OCI-LY7 (cell line): ENCODE measurements around the gene NEAT1. TPM values are rescaled to one million over a fixed set of nuclear protein-coding genes. Genes with fewer than 3 reads are reported as not detected.

Source experiments
- BruUV-seq: library from RNA; stranded (reverse); fragments of 400-500 nt; replicated peaks from 2 replicates; lab custom pipeline; 2021; lab: Mats Ljungman, UMichigan
- CTCF ChIA-PET: fragments of 300-600 bp; sonication (Branson Sonifier 250); formaldehyde crosslinking; loops from one replicate; lab custom pipeline; 2022; ENCODE audit warnings: antibody characterized with exemption; ENCODE audit not compliant: unreplicated experiment; lab: Charles Lee
- POLR2A ChIA-PET: fragments of 300-600 bp; sonication (Branson Sonifier 250); formaldehyde crosslinking; loops from one replicate; lab custom pipeline; 2022; ENCODE audit warnings: antibody characterized with exemption; lab: Charles Lee
- DNase-seq: peaks from one replicate; pipeline ENCODE4 v3.0.0-alpha.2; 2015; ENCODE audit warnings: low spot score
- H2AFZ ChIP-seq: fragments of 200-600 bp; sonication (generic), shearing (Covaris generic); 2 replicates; pipeline ENCODE4 v1.6.1; 2014; ENCODE audit warnings: mild to moderate bottlenecking, antibody characterized with exemption, low read length, moderate library complexity
- H3K27ac ChIP-seq: fragments of 200-600 bp; sonication (generic); 2 replicates; pipeline ENCODE4 v1.5.1; 2014; ENCODE audit warnings: mixed run types, low read depth, mild to moderate bottlenecking, moderate library complexity, low read length, inconsistent platforms; ENCODE audit not compliant: poor library complexity, severe bottlenecking
- H3K36me3 ChIP-seq: fragments of 200-600 bp; sonication (generic); 2 replicates; pipeline ENCODE4 v1.6.1; 2014; ENCODE audit warnings: mild to moderate bottlenecking, antibody characterized with exemption, low read length, moderate library complexity, mixed read lengths; ENCODE audit not compliant: insufficient read depth
- H3K4me1 ChIP-seq: fragments of 200-600 bp; sonication (generic); 2 replicates; pipeline ENCODE4 v1.5.1; 2014; ENCODE audit warnings: mild to moderate bottlenecking, low read length; ENCODE audit not compliant: insufficient read depth, poor library complexity, severe bottlenecking
- H3K4me2 ChIP-seq: fragments of 200-600 bp; sonication (generic); 2 replicates; pipeline ENCODE4 v1.6.1; 2014; ENCODE audit warnings: mild to moderate bottlenecking, low read length
- H3K4me3 ChIP-seq: fragments of 200-600 bp; sonication (generic); 2 replicates; pipeline ENCODE4 v1.5.1; 2014; ENCODE audit warnings: mild to moderate bottlenecking, low read depth, low read length; ENCODE audit not compliant: poor library complexity, severe bottlenecking
- H3K79me2 ChIP-seq: fragments of 200-600 bp; sonication (generic); 2 replicates; pipeline ENCODE4 v1.6.1; 2016; ENCODE audit warnings: low read depth, mild to moderate bottlenecking, low read length, moderate library complexity, mixed read lengths; ENCODE audit not compliant: insufficient read depth
- H3K9me2 ChIP-seq: fragments of 200-600 bp; sonication (generic); 2 replicates; pipeline ENCODE4 v1.6.1; 2016; ENCODE audit warnings: mild to moderate bottlenecking, low read length, mixed read lengths; ENCODE audit not compliant: insufficient read depth
- H3K9me3 ChIP-seq: fragments of 200-600 bp; sonication (generic); 2 replicates; pipeline ENCODE4 v1.6.1; 2014; ENCODE audit warnings: mild to moderate bottlenecking, mixed run types, low read length, mixed read lengths
- H4K20me1 ChIP-seq: fragments of 200-600 bp; sonication (generic); 2 replicates; pipeline ENCODE4 v1.6.1; 2014; ENCODE audit warnings: mild to moderate bottlenecking, antibody characterized with exemption, low read length, moderate library complexity, mixed read lengths; ENCODE audit not compliant: insufficient read depth
- EZH2phosphoT487 ChIP-seq: fragments of 200-600 bp; sonication (generic); IDR thresholded peaks from 2 replicates; pipeline ENCODE4 v1.6.1; 2018; ENCODE audit warnings: low read depth, borderline replicate concordance, mild to moderate bottlenecking, mixed run types, antibody characterized with exemption, low read length, moderate library complexity, mixed read lengths
- intact Hi-C: fragments of 100-400 bp; cut with micrococcal nuclease; formaldehyde crosslinking; loops from one replicate; pipeline ENCODE4 v1.10.0; 2022; ENCODE audit not compliant: unreplicated experiment
- total RNA-seq, 2 experiments: library from RNA; depleted of rRNA in 1 of 2; stranded (reverse); fragments of >200 nt in 1 of 2; shearing (Covaris generic) in 1 of 2; gene quantifications; 2 replicates each; pipeline ENCODE4 v1.2.3, GENCODE V29; 2014 to 2022
- TF ChIP-seq, protein P1 (sequence below): fragments of 200-600 bp; sonication (generic); conservative IDR thresholded peaks from 2 replicates; pipeline ENCODE4 v1.5.1; 2014; ENCODE audit warnings: mild to moderate bottlenecking, antibody characterized with exemption, low read length, moderate library complexity, mixed read lengths

Gene NEAT1
- total RNA-seq, 2 experiments from 2014 or later: 30.1 to 440 TPM

DNA sequence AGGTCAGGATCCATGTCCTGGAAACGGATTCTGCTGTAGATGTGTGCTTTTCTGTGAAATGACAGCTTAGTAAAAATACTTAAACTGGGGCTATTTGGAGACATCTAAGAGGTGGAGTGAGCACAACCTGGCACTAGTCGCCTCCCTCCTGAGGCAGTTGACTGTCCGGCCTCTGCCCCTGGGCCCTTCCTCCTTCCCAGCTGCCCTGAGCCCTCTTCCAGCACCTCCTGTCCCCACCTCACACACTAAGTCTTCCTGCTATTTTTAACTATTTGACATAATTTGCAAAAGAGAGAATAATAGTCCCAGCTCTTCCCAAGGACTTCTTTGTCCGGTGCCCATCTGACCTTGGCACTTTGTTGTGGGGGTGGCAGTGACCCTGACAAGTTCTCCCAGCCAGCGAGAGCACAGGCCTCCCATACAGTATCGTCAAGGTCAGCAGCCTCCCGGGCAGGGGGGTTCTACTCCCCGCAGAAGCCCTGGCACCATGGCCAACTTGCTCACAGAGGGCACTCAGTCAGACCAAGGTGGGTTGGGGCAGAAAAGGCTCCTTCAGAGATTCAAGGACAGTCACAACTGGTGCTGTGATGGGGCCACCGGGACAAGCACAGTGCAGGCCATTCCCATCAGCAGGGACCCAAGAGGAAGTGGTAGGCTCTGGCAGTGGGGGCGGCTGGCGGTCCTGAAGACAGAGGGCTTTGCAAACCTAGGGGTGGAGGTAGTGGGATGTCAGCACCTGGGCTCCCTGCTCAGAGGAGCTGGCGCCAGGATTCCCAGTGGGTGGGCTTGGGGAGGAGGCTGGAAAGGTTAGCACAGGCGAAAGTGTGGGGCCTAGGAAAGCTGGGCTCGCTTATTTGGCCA, 5.5 kb upstream of the NEAT1 start:
- POLR2A ChIA-PET: interaction anchor here (0.6 to 11.5 kb wide), 14 partner anchors 7 to 97 kb away, joined by 3 to 237 read pairs (median 4); partner anchors contain the start of gene MALAT1
- TF ChIP-seq, protein P1, sequence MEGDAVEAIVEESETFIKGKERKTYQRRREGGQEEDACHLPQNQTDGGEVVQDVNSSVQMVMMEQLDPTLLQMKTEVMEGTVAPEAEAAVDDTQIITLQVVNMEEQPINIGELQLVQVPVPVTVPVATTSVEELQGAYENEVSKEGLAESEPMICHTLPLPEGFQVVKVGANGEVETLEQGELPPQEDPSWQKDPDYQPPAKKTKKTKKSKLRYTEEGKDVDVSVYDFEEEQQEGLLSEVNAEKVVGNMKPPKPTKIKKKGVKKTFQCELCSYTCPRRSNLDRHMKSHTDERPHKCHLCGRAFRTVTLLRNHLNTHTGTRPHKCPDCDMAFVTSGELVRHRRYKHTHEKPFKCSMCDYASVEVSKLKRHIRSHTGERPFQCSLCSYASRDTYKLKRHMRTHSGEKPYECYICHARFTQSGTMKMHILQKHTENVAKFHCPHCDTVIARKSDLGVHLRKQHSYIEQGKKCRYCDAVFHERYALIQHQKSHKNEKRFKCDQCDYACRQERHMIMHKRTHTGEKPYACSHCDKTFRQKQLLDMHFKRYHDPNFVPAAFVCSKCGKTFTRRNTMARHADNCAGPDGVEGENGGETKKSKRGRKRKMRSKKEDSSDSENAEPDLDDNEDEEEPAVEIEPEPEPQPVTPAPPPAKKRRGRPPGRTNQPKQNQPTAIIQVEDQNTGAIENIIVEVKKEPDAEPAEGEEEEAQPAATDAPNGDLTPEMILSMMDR: no peak
- TF ChIP-seq EZH2phosphoT487: no peak
- peak; percentile 63 for DNase-seq
- H2AFZ ChIP-seq: peak overlapping the region; percentile 18; the same call in 1 of the 2 replicates
- no peaks in the 10 kb centered on the region for H3K9me2 ChIP-seq
- no peaks in the 10 kb centered on the region for H3K9me3 ChIP-seq
- H3K79me2 ChIP-seq: peaks cover 37% of the 10 kb centered on the region
- H3K27ac ChIP-seq: peak overlapping the region; percentile 97
- peak overlapping the region; percentile 91 for H3K4me2 ChIP-seq
- no TSS peak for BruUV-seq
- intact Hi-C loops: loop anchor here (1.0 to 5.0 kb wide), 6 partner anchors 16 to 93 kb away; partner anchors contain the start of gene SLC25A45
- CTCF ChIA-PET: interaction anchor here (0.7 to 1.1 kb wide), 5 partner anchors 27 to 95 kb away, joined by 3 to 6 read pairs (median 3); no protein-coding TSS in a partner anchor
- H4K20me1 ChIP-seq: no peaks in the 10 kb centered on the region
- peak overlapping the region; percentile 73 for H3K4me3 ChIP-seq
- H3K36me3 ChIP-seq: peaks cover 13% of the 10 kb centered on the region; the same call in 1 of the 2 replicates
- peaks cover 70% of the 10 kb centered on the region for H3K4me1 ChIP-seq

DNA sequence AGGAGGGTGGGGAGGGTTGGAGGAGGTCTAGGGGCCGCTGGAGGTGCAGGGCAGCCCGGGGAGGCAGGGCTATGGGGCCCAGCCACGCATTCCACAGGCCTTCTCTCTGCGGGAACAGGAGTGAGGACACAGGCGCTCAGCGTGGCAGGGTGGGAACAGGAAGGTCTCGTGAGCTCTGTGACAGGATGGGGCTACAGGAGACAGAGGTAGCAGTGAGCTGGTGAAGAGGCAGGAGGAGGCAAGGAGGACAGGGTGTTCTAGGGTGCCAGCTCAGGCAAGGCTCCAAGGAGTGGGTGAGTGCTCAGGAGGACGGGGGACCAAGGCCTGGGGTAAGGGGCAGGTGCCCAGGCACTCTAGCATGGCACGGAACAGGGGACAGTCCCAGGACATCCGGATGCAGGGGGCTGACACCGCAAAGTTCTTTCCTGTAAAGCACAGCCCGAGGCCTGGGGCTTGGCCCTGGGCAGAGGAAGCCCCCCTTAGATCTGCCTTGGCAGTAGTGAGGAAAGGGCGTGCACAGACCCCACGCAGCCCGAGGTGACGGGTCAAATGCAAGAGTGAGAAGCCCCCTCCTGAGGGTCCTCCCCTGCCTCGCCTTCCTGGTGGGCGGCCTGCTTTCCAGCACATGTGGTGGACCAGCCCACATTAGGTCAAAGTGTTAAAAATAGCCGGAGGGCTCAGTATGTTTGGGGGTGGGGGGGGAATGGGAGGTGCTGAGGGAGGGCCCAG, 4.7 kb upstream of the NEAT1 start:
- CTCF ChIA-PET: interaction anchor here (0.7 to 1.0 kb wide), 2 partner anchors 51 to 94 kb away, joined by 3 to 6 read pairs; no protein-coding TSS in a partner anchor
- TF ChIP-seq, protein P1: no peak
- no peak for TF ChIP-seq EZH2phosphoT487

More for the DNA sequence above, 4.7 kb upstream of the NEAT1 start:
- intact Hi-C loops: loop anchor here (2.0 to 5.0 kb wide), 2 partner anchors 23 to 51 kb away; no protein-coding TSS in a partner anchor
- peaks cover 10% of the 10 kb centered on the region for H3K36me3 ChIP-seq
- no peaks in the 10 kb centered on the region for H3K9me2 ChIP-seq
- peak overlapping the region; percentile 73 for H3K4me3 ChIP-seq
- BruUV-seq: no TSS peak
- peak; percentile 56 for DNase-seq
- H3K9me3 ChIP-seq: no peaks in the 10 kb centered on the region
- peaks cover 70% of the 10 kb centered on the region for H3K4me1 ChIP-seq
- no peaks in the 10 kb centered on the region for H4K20me1 ChIP-seq
- peak overlapping the region; percentile 18; the same call in 1 of the 2 replicates for H2AFZ ChIP-seq
- POLR2A ChIA-PET: interaction anchor here (0.6 to 11.5 kb wide), 10 partner anchors 9 to 122 kb away, joined by 3 to 237 read pairs (median 7); partner anchors contain the start of gene MALAT1
- H3K4me2 ChIP-seq: peak overlapping the region; percentile 91
- peaks cover 45% of the 10 kb centered on the region for H3K79me2 ChIP-seq
- H3K27ac ChIP-seq: peak overlapping the region; percentile 97
